ENCODE results near the gene LSM6.

The LSM6 gene

GRCh38 chr4:146175541-146176453, at the start of gene LSM6:
Gene LSM6, plus strand, starts transcription at chr4:146175718. Its CDS starts 7,204 bp downstream, at chr4:146182922.
- peak; percentile 87 for DNase-seq

GRCh38 chr4:146132445-146132844, 43.1 kb upstream of the LSM6 start:
- peak; percentile 88 for DNase-seq

- no peak for DNase-seq
Observed at GRCh38 chr4:146134761-146135445, 40.6 kb upstream of the LSM6 start.

- DNase-seq: no peak
Observed at GRCh38 chr4:146135941-146136340, 39.6 kb upstream of the LSM6 start.

- DNase-seq: no peak
Observed at GRCh38 chr4:146142768-146143167, 32.8 kb upstream of the LSM6 start.

DNA sequence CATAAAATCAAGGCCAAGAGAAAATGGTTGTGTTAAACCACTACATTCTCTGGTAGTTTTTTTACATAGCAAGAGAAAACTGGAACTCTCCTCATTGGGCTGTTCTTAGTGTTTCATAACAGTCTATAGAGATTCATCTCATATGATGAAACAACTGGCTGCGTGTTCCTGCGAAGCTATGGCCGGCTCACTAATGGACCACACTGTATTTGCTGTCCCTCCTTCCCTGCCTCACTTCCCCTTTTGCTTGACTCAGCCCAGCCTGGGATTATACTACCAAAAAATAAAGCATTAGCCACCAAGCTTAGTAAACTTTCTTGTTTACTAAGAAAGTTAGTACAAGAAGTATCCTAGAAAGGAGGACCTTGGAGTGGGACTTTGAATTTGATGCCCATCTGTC, 31.6 kb upstream of the LSM6 start:
- no peak for DNase-seq

- DNase-seq: no peak
Observed at GRCh38 chr4:146146918-146147317, 28.6 kb upstream of the LSM6 start.

- DNase-seq: no peak
Observed at GRCh38 chr4:146148021-146148420, 27.5 kb upstream of the LSM6 start.

DNA sequence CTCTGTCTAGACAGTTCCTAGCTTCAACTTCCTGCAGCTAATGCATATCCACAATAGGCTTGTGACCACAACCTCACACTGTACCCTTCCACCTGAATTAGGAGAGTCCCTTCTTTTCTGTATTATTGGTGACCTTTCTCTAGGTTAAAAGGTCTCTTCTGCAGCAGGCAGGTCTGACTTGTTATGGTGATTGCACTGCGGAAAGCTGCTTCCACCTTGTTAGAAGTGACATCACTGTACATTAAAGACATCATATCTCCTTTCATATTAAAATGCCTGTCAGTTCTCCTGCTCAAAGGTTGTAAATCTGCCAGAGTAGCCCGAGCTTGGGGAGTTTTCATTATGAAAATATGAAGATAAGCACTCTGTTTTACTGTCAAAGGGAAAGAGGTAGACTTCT, 21.5 kb upstream of the LSM6 start:
- no peak for DNase-seq

DNA sequence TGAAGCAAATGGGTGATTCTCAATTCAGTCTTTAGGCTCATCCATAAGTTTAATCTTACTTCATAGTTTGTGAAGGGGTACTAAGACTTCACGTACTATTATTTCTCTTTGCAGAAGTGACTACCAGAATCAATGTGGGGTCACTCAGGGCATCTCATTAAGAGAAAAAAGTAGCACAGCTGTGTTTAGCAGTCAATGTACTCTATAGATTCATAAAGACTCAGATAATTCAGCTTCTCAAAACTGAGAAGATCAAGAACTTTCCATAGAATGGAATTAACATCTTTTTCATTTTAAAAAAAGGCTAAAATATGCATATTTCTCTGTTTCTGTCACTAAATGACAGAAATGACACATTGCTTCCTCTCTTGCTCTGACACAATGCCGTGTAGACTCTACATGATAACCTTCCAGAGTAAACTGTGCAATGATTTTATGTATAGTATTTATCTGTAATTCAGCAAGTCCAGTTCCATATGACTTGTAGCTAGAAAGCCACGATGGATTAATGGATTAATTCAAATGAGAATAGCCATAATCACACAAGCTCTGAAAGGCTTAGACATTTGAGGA, 20.3 kb upstream of the LSM6 start:
- peak; percentile 53 for DNase-seq

GRCh38 chr4:146158036-146158745, 17.3 kb upstream of the LSM6 start:
- no peak for DNase-seq

GRCh38 chr4:146159384-146160058, 16.0 kb upstream of the LSM6 start:
- DNase-seq: peak; percentile 22

- no peak for DNase-seq
Observed at GRCh38 chr4:146161243-146161642, 14.3 kb upstream of the LSM6 start.

DNA sequence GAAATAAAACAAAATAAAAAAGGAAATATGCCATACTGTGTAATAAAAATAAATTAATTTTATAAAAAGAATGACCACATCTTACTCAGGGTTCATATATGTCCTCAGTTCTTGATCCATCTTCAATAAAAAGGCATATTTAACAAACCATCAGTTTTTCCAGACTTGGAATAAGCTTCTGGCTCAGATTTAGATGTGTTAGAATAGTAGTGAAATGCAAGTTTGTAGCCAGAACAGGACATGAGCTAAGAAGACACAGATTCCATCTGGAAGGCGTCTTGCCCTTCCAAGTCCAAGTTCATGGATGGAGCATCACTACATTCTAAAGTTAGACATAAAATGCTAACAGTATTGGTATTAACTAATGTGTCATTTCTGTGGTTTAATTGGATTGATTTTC, 10.3 kb upstream of the LSM6 start:
- DNase-seq: no peak

- DNase-seq: no peak
Observed at GRCh38 chr4:146165840-146166239, 9.7 kb upstream of the LSM6 start.

DNA sequence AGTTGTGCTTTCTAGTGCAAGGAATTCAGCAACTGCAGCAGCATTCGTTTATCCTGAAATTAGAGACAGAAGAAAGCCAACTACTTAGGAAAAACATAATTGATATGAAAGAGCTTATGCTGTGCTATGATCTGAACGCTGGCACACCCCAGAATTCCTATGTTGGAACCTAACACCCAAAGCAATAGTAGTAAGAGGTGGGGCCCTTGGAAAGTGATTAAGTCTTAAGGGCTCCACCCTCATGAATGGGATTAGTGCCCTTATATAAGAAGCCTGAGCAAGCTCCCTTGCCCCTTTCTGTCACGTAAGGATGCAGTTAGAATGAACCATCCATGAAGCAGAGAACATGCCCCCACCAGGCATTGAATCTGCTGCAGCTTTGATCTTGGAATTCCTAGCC, 5.4 kb upstream of the LSM6 start:
- no peak for DNase-seq

DNA sequence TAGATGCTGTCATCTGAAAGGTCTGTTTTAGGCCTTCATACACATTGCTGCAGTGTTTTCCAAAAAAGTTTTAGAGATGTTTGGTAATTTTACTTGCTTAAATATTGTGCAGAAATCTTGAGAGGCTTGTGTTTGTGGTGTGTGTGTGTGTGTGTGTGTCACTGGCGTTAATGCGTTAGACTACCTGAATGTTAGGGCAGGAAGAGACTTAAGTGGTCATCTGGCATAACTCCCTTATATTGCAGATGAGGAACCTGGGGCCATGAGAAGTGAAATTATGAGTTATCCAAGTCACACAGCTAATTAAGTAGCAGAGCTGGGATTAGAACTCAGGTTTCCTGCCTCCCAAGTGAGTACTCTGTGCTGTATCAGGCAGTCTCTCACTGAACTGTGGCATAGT, 1.4 kb downstream of the LSM6 start:
- no peak for DNase-seq

DNA sequence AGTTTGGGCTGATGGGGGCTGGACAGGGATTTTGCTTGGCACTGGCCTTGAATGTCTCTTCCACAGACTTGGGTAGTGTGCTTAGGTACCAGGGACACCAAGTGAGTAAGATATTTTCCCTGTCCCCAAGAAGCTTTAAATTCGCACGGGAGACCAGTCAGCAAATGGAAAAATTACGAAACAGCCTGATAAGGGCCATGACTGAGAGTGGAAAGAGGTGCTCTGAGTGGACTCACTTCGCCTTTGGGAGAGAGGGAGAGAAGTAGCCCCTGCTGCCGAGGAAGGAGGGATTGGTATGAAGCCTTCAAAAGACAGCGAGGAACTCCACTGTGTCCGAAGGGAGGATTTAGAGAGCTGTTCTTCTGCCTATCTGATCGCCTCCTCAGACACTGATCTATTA, 2.6 kb downstream of the LSM6 start:
- no peak for DNase-seq

DNA sequence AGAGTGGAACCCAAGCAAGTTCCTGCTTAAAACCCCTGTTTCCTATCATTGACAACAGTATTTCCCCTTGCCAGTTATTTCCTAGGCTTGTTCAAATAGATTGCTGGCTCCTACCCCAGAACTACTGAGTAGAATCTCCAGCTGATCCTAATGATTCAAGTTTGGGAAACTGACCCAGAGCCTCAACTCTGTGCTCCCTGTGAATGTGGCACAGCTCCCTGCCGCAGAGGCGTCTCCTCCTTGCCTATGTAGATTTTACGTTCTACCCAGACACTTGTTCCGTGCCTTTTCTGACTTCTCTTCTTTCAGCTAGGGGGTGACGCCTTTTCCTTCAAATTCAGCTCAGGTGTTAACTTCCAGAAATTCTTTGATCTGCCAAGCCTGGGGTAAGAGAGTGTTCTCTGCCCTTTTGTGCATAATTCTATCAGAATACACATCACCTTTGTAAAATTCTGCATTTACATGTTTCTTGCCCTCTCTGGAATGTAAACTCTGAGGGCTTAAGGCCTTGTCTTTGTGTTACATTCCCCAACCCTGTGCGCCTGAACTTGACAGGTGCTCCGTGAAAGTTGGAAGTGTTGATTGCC, 4.4 kb downstream of the LSM6 start:
- no peak for DNase-seq

DNA sequence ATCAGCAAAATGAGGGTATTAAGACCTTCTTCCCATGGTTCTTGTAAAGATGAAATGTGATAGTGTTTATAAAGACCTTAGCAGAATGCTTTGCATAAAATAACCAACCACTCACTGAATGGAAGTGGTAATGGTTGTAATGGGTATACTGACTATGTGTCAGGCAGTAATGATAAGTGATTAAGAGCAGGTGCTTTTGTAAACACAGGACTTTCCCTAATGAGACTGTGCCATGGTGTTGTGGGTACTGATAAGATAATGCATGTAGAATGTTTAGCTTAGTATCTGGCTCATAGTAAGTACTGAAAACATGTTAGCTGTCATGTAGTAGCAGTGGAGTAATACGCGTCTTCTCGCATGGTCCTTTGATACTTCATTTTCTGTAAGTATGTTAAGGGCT, 6.9 kb downstream of the LSM6 start:
- no peak for DNase-seq

GRCh38 chr4:146183209-146183608, 7.7 kb downstream of the LSM6 start:
- DNase-seq: no peak

DNA sequence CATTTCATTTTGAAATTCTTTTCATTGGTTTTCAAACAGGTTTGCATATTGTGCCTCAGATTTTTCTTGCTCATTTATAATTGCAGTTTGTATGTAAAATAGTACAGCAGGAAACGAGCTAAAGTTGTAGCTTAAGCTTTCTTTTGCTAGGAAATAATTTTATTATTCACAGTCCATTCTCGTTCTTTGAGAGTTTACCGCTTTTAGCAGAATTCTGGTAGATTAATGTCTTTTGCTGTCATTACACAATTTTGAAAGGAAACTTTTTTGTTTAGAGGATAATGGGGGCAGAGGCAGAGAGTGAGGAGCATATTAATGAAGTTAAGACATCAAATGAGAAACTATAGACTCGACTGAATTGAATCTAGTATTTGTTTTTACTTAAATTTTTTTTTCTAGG, 10.5 kb downstream of the LSM6 start:
- DNase-seq: no peak
